Femur (tissue), 1 donor: ENCODE results near the gene MESP2.

Source experiments
- DNase-seq: peaks from one replicate; pipeline ENCODE4 v3.0.0-alpha.2; 2017

Gene MESP2, protein sequence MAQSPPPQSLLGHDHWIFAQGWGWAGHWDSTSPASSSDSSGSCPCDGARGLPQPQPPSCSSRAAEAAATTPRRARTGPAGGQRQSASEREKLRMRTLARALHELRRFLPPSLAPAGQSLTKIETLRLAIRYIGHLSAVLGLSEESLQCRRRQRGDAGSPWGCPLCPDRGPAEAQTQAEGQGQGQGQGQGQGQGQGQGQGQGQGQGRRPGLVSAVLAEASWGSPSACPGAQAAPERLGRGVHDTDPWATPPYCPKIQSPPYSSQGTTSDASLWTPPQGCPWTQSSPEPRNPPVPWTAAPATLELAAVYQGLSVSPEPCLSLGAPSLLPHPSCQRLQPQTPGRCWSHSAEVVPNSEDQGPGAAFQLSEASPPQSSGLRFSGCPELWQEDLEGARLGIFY

DNA sequence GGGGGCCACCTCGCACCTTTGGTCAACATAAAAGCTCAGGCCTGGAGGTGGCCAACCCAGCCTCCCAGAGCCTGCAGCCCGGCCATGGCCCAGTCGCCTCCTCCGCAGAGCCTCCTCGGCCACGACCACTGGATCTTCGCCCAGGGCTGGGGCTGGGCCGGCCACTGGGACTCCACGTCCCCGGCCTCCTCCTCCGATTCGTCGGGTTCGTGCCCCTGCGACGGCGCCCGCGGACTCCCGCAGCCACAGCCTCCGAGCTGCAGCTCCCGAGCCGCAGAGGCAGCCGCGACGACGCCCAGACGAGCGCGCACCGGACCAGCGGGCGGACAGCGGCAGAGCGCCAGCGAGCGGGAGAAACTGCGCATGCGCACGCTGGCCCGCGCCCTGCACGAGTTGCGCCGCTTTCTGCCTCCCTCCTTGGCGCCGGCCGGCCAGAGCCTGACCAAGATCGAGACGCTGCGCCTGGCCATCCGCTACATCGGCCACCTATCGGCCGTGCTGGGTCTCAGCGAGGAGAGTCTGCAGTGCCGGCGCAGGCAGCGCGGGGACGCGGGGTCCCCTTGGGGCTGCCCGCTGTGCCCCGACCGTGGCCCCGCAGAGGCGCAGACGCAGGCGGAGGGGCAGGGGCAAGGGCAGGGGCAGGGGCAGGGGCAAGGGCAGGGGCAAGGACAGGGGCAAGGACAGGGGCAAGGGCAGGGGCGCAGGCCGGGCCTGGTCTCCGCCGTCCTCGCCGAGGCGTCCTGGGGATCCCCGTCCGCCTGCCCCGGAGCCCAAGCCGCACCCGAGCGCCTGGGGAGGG is at the start of gene MESP2:
MESP2 (plus strand) TSS at position 59 of the 799 bp plus-strand sequence; CDS start at position 85, 26 bp downstream.
- DNase-seq: peak; percentile 92

DNA sequence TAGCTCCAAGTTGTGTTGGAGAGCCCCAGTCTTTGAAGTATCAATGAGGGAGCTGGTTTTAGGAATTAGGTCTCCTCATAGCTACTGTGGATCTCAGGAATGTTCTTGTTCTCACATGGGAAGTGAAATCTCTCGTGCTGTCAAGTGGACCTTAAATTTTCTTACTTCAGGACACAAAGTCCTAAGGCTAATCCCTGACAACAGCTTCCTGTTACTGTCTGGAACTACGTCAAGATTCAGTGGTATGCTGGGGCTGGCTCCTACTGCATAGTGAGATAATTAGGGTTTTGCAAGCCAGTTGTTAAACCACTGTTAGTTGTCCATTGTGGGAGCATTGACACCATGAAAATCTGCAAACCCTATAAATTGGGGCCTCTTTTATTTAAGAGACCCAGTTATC is 47.9 kb upstream of the MESP2 start:
- DNase-seq: no peak

DNA sequence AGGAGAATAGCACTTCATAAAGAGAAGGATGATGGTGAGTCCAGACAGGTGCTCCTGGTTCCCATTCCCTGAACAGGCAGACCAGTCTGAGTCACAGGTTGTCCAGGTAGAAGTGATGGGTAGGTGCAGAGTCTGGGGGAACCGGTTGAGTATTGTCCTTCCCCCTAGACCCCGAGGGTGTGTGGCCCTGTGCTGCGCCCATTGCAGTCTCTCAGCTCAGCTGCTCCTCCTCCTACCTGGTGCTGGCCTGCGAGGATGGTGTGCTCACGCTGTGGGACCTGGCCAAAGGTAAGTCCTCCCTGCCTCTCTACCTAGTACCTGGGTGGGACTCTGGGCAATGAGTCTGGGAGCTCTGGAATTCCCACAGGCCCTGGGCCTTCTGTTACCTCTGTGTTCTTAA is 44.9 kb upstream of the MESP2 start:
- no peak for DNase-seq

DNA sequence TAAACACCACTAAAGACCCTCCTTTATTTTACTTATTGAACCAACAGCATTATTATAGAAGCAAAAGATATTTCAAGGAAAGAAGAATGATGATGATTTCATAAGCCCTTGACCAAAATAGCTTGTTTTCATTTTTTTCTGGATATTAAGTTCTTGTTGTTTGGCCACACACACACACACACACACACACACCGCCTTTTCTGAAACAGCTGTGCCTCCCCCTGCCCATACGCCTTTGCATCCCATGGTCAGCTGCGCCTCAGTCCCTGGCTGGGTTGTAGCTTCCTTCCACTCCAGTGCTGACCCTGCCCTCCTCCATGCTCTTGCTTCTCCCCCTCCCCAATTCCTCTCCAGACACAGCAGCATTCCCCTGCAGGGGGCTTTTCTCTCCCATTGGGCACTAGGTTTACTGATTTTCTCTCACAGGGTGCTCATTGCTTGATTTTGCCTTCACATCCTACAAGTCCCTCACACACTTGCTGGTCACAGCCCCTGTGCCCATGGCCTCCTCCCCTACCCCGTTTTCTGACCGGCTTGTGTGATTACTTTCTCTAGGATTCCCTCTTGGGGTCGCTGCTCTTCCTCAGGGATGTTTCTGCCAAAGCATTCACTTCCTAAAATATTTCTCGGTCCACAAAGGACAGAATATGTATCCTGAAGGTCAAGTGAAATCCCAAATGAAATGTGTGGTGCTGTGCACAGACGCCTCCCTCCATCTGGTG is 43.5 kb upstream of the MESP2 start:
- no peak for DNase-seq

DNA sequence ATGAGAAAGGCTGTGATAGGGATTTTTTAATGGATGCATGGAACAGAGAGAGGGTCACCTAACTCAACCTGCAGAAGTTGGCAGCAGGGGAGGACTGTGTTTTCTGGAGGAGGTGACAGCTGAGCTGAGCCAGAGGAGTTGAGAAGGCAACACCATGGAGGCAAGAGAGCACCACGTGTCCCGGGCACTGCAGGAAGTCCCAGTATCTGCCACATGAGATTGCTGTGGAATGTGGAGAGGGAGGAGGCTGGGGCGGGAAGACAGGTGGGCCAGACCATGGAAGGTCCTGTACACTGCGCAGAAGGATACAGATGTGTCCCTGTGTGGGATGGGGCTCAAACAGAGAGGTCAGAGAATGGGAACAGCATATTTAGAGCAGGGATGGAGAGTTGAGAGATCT is 40.4 kb upstream of the MESP2 start:
- no peak for DNase-seq

DNA sequence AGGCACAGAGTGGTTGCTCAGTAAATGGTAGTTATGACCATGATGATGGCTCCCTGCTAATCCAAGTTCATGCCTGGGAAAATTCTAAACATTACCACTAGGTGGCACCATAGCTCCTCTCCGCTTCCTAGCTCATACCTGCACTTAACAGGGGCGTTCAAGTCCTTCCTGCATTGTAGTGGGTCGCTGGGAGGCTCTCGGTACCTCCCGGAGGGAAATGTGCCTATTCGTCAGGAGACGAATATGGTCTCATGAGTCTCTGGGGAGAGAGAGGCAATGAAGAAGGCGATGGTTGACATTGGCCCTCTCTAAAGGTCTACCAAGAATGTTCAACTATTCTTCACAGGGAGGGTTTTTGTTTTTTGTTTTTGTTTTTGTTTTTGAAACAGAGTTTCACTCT is 36.0 kb upstream of the MESP2 start:
- DNase-seq: peak; percentile 69

DNA sequence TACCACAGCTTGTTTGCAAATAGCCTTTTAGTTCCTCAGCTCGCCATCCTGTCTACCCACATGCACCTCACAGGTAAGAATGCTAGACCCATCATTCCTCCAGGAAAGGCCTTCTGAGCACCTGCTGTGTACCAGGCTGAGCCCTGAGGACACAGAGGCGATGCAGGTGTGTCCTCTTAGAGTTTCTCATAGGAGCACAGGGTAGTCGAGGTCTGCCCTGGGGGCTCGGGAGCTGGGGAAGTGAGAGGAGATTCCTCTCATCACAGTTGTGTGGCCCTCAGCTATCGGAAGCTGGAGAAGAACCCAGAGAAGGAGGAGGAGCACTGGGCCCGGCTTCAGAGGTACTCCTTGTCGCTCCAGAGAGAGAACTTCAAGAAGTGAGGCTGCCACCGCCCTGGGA is 33.1 kb upstream of the MESP2 start:
- DNase-seq: no peak

DNA sequence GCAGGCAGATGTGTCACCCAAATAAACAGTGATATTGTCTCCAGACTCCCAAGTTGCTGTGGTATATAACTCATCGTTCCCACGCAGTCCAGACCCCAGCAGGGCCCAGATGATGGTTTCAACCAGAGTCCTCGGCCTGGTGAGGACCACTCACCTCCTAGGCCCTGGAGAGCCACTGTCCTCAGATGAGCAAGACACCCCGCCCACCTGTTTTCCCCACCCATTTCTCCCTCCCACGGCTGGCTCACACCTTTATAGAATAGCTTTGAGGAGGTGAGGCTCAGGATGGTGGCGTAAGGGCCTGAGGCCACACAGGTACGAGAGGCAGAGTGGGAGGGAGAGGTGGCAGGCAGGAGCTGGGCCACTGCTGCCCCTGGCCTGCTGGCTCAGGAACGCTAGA is 32.5 kb upstream of the MESP2 start:
- DNase-seq: no peak

DNA sequence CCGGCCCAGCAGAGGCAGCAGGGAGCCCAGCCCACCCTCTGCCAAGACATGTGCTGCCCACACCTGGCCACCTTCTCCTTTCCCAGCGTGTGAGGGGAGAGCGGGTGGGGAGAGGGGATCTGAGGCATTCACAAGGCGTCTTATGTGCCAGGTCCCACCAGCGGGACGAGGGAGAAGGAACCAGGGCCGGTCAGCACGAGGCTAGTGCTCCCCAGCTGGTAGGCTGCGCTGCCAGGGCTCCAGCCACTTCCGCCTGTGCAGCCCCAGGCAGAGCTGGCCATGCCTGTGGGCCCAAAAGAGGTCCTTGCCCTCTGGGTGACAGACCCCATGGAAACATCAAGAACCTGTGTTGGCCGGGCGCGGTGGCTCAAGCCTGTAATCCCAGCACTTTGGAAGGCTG is 31.0 kb upstream of the MESP2 start:
- DNase-seq: no peak

DNA sequence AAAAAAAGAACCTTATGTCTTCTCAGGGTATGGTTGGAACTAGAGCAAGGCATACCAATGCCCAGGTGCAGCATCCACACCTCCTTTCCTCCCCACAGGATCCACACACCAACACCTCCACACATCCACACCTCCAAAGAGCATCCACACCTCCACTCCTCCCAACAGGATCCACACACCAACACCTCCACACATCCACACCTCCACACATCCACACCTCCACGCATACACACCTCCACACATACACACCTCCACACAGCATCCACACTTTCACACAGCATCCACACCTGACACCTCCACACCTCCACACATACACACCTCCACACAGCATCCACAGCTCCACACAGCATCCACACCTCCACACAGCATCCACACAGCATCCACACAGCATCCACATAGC is 30.4 kb upstream of the MESP2 start:
- no peak for DNase-seq

DNA sequence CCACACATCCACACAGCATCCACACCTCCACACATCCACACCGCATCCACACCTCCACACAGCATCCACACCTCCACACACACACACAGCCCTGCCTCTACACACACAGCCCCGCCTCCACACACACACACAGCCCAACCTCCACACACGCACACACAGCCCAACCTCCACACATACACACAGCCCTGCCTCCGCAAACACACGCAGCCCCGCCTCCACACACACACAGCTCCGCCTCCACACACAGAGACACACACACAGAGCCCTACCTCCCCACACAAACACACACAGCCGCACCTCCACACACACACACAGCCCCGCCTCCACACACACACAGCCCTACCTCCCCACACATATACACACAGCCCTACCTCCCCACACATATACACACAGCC is 29.7 kb upstream of the MESP2 start:
- DNase-seq: no peak

DNA sequence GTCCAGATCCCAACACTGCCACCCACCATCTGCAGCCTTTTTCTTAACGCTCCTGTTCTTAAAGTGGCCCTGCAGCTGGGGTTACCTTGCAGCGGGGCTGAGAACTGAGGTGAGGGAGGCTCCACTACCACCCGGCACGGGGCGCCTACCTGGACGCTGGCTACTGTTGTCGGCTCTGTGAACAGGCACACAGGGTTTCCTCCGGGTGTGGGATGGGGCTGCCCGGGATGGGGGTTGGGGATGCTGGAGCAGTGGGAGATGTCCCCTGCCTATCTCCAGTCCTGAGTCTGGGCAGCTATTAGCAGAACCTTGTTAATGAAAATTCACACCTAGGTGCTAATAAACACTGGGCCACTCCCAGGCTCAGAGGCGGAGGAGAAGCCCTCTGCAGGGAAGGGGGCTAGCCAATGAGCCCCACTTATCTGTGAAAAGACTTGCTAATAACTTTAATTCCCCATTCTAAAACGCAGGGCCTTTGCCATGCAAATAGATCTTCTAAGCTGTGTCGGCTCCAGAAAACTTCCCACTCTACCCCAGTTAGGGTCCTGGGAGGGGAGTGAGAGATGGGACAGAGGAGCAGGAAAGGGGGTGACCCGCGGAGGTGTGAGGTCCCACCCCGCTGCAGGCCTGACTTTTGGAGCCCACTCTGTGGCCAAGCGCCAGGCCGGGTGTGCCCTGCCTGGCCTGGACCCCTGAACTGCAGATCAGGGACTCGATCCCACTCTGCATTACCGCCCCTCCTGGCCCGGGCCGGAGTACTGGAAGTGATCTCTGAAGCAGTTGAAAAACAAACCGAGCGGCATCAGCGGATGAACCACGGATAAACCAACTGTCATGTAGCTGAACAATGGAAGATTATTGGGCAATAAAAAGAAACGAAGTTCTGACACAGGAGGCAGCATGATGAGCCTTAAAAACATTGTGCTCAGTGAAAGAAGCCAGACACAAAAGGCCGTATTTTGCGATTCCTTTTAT is 28.1 kb upstream of the MESP2 start:
- no peak for DNase-seq

DNA sequence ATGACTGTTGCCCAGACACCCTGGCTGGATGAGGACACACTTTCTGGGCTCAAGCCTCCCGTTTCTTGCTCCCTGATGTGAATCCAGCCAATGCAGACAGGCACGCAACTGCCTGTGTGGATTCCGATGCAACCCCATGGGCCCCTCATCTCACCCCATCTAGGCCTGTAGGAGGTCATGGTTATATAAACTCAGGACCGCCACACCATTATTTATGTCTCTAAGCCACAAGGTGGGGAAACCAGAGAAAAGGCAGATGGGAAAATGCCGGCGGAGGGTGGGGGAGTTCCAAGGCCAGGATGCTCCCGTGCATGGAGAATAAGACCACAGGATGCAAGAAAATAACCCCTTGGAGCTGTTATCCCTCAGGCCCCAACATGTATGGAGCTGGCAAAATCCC is 27.1 kb upstream of the MESP2 start:
- no peak for DNase-seq

DNA sequence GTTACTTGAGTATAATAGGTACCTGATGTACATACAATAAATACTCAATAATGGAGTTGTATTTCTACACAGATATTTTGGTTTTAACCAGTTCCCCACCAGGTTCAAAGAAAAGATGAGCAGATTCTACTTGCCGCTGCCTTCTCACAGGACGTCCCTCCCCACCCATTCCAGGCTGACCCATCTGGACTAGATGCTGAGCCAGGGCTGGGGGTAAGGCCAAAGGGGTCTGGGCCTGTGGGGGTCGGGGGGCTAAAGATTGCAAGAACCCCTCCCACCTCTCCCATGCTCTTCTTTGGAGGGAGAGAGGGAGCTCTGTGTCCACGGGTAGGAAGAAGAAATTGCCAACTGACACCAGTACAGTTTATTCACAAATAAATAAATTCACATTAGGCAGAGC is 26.6 kb upstream of the MESP2 start:
- DNase-seq: no peak

DNA sequence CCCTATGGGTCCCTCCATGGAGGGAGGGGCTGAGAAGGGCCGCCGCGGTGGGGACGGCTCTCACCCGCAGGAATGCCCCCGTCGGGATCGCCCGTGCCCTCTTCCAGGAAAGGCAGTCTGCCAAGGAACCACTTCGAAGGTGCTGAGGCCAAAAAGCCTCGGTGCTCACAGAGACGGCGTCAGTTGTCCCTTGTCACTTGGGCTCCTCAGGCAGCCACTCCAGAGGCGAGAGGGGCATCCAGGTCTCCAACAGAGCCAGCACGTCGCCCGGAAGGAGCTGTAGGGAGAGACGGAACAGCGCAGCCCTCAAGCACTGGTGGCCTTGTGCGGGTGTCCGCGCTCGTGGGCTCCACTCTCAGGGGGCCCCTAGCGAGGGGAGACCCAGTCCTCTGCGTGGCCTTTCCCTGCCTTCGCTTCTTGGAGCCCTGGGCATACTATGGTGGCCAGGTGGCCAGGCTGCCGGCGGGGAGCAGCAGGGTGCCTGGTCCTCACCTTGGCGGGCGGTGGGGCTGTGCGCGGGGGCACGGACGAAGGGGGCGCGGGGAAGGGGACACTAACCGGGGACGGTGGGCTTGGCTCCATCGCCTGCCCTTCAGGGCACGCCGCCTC is 26.1 kb upstream of the MESP2 start:
- no peak for DNase-seq

DNA sequence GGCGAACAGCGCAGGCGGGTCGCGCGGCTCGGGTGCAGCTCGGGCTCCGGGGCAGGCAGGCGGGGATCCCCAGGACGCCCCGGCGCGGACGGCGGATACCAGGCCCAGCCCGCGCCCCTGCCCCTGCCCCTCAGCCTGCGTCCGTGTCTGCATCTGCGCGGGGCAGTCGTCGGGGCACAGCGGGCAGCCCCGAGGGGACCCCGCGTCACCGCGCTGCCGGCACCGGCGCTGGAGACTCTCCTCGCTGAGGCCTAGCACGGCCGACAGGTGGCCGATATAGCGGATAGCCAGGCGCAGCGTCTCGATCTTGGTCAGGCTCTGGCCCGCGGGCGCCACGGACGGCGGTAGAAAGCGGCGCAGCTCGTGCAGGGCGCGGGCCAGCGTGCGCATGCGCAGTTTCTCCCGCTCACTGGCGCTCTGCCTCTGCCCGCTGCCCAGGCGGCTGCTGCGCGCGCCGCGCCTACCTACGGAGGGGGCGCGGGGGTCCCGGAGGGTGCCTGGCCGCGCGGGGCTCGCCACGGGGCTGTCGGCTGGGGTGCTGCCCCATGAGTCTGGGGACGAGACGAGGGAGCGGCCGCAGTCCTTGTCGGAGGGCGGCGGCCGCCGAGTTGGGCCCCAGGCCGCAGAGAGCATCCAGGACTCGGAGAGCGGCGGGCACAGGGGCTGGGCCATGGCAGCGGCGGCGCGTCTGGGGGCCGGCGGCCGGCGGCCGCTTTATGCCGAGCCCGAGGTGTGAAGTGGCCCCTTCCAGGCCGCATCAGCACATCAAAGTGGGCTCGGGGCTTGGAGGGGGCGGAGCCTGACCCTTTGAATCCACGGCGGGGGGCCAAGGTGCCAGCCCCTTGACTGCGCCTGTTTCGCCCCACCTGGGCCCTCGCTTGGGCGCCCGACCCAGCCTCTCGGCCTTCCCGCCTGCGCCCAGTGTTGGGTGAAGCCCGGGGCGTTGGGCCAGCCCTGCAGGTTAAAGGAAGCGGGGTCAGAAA is 25.3 kb upstream of the MESP2 start, which contains the start of gene MESP1:
MESP1 (minus strand) TSS at position 690 of the 983 bp plus-strand sequence; CDS start at position 672, 18 bp downstream.
- DNase-seq: peak; percentile 95

DNA sequence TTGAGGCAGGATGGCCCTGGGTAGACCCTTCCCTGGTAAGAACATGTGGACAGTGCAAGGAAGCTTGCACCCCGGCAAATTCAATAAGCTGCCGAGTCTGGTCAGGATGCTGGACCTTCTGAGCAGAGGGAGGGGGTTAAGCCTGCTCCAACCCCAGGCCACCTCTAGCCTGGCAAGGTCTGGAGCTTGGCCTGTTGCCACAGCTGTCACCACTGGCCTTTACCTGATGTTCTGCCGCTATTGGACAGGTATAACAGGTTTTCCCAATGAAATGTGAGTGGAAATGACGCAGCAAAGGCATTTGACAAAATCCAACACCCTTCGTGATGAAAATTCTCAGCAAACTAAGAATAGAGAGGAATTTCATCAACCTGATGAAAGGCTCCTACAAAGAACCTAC is 24.4 kb upstream of the MESP2 start:
- DNase-seq: no peak

DNA sequence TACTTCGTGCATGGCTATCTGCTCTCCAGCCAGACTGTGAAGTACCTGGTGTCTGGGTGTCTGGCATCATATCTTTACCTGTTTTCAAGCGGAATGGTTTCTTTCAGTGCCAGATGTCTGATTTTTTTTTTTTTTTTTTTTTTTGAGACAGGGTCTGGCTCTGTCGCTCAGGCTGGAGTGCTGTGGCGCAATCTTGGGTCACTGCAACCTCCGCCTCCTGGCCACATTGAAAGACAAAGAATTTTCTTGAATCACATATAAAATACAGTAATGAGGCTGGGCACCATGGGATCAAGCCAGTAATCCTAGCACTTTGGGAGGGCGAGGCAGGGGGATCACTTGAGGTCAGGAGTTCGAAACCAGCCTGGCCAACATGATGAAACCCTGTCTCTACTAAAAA is 22.3 kb upstream of the MESP2 start:
- DNase-seq: no peak

DNA sequence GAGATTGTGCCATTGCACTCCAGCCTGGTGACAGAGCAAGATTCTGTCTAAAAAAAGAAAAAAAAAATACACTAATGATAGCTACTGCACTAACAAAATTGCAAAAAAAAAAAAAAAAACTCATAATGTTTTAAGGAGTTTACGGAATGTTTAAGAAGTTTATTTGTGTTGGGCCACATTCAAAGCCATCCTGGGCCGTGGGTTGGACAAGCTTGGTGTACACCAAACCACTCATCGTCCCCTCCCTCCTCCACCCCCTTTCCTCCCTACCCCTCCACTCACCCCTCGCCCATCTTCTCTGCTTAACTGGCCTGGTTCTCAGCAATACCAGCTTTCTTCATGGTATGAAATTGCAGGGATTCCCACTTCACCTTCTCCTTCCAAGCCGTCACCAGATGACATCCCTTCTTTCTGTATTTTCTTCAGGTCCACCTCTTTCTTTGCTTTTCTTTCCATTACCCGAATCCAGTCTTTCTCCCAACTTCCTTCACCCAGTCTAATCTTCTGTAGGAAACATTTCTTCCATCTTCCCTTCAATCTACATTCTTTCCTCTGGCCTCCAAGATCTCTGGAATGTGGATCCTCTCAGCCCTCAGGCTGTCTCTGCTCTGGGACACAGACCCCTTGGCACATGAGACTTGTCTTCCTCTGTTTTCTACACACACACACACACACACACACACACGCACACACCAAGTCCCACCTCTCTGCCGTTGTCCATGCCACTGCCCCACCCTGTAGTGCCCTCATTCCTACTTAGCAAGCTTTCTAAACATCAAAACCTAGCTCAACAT is 21.6 kb upstream of the MESP2 start:
- DNase-seq: no peak

DNA sequence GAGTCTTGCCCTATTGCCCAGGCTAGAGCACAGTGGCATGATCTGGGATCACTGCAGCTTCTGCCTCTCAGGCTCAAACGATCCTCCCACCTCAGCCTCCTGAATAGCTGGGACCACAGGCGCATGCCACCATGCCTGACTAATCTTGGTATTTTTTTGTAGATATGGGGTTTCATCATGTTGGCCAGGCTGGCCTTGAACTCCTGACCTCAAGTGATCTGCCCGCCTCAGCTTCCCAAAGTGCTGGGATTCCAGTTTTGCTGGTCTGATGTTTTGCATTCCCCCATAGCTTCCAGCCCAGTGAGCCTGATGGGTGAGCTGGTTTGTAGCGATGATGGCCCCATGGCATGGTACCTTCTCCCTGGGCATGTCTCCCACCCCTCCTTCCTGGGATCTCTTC is 20.4 kb upstream of the MESP2 start:
- no peak for DNase-seq
